ENCODE data around the gene TNFAIP8L1. TPM values are rescaled to one million over a fixed set of nuclear protein-coding genes. Genes with fewer than 3 reads are reported as not detected.

Gene TNFAIP8L1
- total RNA-seq, 4 donors from 2014 or later: 7.3 to 8.8 (median 8.4) TPM

DNA sequence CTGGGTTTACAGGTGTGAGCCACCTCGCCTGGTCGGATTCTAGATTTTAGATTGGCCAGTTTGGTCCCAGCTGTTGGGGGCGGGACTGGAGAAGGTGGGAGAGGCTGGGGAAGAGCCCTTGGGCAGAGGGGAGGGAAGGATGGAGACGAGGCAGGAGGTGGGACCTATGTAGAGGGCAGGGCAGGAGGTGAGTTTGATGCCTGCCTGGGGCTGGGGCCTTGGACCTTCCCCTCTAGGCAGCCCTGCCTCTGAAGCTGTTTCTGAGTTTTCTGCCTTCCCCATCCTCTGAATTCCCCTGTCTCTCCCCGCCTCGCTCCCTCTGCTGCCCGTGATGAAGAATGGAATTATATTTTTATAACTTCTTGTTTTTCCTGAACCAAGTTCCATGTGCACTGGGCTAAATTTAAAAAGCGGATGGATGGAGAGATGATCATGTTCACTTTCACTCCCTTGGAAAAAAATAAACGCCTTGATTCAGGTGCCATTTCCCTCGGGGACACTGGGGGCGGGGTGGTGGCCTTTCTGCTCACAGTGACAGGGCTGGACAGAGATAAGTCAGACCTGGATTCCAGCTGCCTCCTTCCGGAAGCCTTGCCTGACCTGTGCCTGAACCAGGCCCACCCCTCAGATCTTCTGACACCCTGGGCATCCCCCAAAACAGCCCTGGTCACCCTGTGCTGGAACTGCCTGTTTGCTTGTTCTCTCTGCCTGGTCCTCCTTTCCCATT is 16.5 kb upstream of the TNFAIP8L1 start:
- 32 to 39% methylated on average over 12 of the region's 12 CpGs for WGBS, 2 donors
- no peak overlapping the region for H3K4me3 ChIP-seq
- H3K27me3 ChIP-seq: peaks cover 0 to 46% of the 10 kb centered on the region in 2 donors
- no peaks in the 10 kb centered on the region for H3K36me3 ChIP-seq
- no peaks in the 10 kb centered on the region for H3K4me1 ChIP-seq
- TF ChIP-seq CTCF (IDR thresholded peaks at IDR 0.05): no peak
- TF ChIP-seq EP300 (IDR thresholded peaks at IDR 0.05): no peak
- TF ChIP-seq POLR2A (IDR thresholded peaks at IDR 0.05): no peak
- no peak overlapping the region for H3K27ac ChIP-seq
- no peaks in the 10 kb centered on the region for H3K9me3 ChIP-seq
- no peak for DNase-seq (ENCODE audit: low spot score in 2 of 2)

- Histone ChIP-seq H3K27me3 (peaks cover 0 to 46% of the 10 kb centered on the region in 2 donors), H3K9me3 (no peaks in the 10 kb centered on the region), H3K27ac (no peak overlapping the region), H3K36me3 (no peaks in the 10 kb centered on the region), H3K4me1 (no peaks in the 10 kb centered on the region), H3K4me3 (no peak overlapping the region)
- no peak for DNase-seq (ENCODE audit: low spot score in 2 of 2)
- TF ChIP-seq CTCF (IDR thresholded peaks at IDR 0.05): no peak
- no peak for TF ChIP-seq EP300 (IDR thresholded peaks at IDR 0.05)
- TF ChIP-seq POLR2A (IDR thresholded peaks at IDR 0.05): no peak
- 67 to 68% methylated on average over 5 of the region's 5 CpGs for WGBS, 2 donors
Observed at GRCh38 chr19:4624301-4624700, 15.0 kb upstream of the TNFAIP8L1 start.

GRCh38 chr19:4624733-4625362 is 14.5 kb upstream of the TNFAIP8L1 start:
- WGBS, 2 donors: 40 to 51% methylated on average over 6 of the region's 6 CpGs
- peaks cover 0 to 42% of the 10 kb centered on the region in 2 donors for H3K27me3 ChIP-seq

GRCh38 chr19:4633140-4633967 is 6.0 kb upstream of the TNFAIP8L1 start:
- 45 to 51% methylated on average over 14 of the region's 14 CpGs for WGBS, 2 donors
- H3K36me3 ChIP-seq: no peaks in the 10 kb centered on the region
- DNase-seq (ENCODE audit: low spot score in 2 of 2): peak in 1 of 2 donors; percentile 56

More at GRCh38 chr19:4624733-4625362, 14.5 kb upstream of the TNFAIP8L1 start:
- TF ChIP-seq POLR2A (IDR thresholded peaks at IDR 0.05): no peak
- TF ChIP-seq CTCF (IDR thresholded peaks at IDR 0.05): no peak
- no peak for TF ChIP-seq EP300 (IDR thresholded peaks at IDR 0.05)
- H3K36me3 ChIP-seq: no peaks in the 10 kb centered on the region
- H3K4me1 ChIP-seq: no peaks in the 10 kb centered on the region
- no peak overlapping the region for H3K4me3 ChIP-seq
- no peaks in the 10 kb centered on the region for H3K9me3 ChIP-seq
- H3K27ac ChIP-seq: no peak overlapping the region
- DNase-seq (ENCODE audit: low spot score in 2 of 2): no peak

More at GRCh38 chr19:4633140-4633967, 6.0 kb upstream of the TNFAIP8L1 start:
- Histone ChIP-seq H3K27ac (no peak overlapping the region), H3K4me3 (no peak overlapping the region), H3K27me3 (no peaks in the 10 kb centered on the region), H3K9me3 (no peaks in the 10 kb centered on the region), H3K4me1 (peaks cover 0 to 26% (median 14%) of the 10 kb centered on the region in 4 donors)
- no peak for TF ChIP-seq POLR2A (IDR thresholded peaks at IDR 0.05)
- peak; percentile 48 to 76 (median 51) for TF ChIP-seq CTCF (IDR thresholded peaks at IDR 0.05)

Data from tibial nerve (tissue), 4 donors.